MG63 (cell line): Measurements from ENCODE around the gene GALNT8. TPM values are rescaled to one million over a fixed set of nuclear protein-coding genes. Genes with fewer than 3 reads are reported as not detected.
"Not testable (repeated sequence)": the region's sequence is repeated elsewhere in the genome, so short reads cannot be mapped to it uniquely, and the experiment has no call there.

ENCODE experiments used
- DNase-seq: peaks from one replicate; pipeline ENCODE4 v3.0.0-alpha.2; 2020
- H3K27me3 ChIP-seq: fragments of 250-450 bp; sonication (Bioruptor Pico); 2 replicates; pipeline ENCODE4 v1.5.1; 2020; ENCODE audit warnings: mild to moderate bottlenecking, moderate library complexity
- H3K36me3 ChIP-seq: fragments of 250-450 bp; sonication (Bioruptor Pico); 2 replicates; pipeline ENCODE4 v1.5.1; 2020; ENCODE audit warnings: mild to moderate bottlenecking, moderate library complexity
- H3K4me3 ChIP-seq: fragments of 250-450 bp; sonication (Bioruptor Pico); 2 replicates; pipeline ENCODE4 v1.5.1; 2020; ENCODE audit warnings: mild to moderate bottlenecking, moderate library complexity
- H3K9me3 ChIP-seq: fragments of 250-450 bp; sonication (Bioruptor Pico); 2 replicates; pipeline ENCODE4 v1.5.1; 2020; ENCODE audit warnings: mild to moderate bottlenecking, moderate library complexity
- total RNA-seq: library from RNA; depleted of rRNA; stranded (reverse); fragments of >200 nt; shearing (Covaris generic); gene quantifications from 2 replicates; pipeline ENCODE4 v1.2.3, GENCODE V29; 2014; ENCODE audit warnings: low replicate concordance

The GALNT8 gene
- total RNA-seq, 1 experiment from 2014 or later = not detected

DNA sequence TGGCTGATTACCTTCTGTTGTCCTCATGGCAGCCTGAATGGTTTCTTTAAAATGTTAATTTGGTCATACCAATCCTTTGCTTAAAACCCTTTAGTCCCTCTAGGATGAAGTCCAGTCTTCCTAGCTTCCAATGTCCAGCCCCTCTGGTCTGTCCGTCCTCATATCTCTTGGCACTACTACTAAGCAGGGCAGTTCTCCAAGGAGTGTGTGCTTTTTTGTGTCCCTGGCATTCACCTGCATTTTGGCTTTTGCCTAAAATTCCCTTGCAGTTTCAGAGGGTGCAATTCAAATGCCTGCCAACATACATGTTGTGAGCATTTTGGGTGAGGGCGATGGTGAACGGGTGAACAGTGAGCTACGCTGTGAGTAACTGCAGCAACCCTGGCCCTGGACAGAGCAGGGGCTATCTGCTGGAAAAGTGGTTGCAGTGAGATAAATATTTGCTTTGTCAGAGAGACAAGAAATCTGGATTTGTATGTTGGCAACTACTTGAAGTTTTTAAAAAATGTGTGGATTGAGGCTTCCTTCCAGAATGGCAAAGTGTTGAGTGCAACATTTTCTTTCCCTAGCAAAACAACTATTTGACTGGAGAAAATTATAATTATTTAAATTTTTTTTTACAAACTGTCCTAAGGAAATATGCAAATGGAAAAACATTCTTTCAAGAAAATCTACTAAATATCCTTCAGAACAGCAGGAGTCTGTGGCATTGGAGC is 14.6 kb downstream of the GALNT8 start:
- DNase-seq = no peak

DNA sequence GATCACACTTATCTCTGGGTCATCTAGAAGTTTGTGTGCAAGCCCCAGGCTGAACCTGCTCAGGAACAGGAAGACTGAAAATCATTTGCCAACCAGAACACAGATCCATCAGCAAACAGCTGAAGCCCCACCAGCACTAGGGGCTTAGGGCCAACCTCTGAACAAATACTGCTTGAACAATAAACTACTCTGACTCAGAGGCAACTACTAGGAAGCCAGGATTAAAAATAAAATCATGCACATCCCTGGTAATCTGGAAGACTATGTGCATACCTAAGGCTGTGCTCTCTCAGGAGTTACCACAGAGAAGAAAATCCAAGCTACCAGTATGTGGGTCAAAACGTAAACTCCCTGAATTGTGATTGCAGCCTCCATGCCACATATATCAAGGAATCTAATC is 15.9 kb downstream of the GALNT8 start:
- no peaks in the 10 kb centered on the region for H3K9me3 ChIP-seq
- no peak overlapping the region for H3K4me3 ChIP-seq
- H3K27me3 ChIP-seq = peaks cover 7% of the 10 kb centered on the region
- DNase-seq = peak; percentile 17
- H3K36me3 ChIP-seq = no peaks in the 10 kb centered on the region

More for the DNA sequence above, 14.6 kb downstream of the GALNT8 start:
- H3K27me3 ChIP-seq = peaks cover 7% of the 10 kb centered on the region
- no peaks in the 10 kb centered on the region for H3K36me3 ChIP-seq
- no peak overlapping the region for H3K4me3 ChIP-seq
- no peaks in the 10 kb centered on the region for H3K9me3 ChIP-seq

DNA sequence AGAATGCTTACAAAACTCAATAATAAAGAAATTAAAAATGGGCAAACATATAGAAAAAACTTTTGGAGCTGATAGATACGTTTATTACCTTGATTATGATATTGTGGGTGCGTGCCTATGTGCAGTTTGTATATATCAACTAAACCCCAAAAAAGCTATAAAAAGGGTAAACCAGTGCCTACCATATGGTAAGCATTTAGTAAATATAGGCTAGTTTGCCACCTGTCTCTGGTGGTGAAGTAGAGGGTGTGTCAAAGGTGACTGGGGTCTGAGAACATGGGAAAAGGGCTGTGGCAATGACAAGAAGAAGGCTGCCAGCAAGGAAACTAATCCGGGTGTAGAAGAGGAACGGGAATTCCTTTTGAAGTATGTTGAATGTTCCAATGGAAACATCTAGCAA is 18.3 kb downstream of the GALNT8 start:
- Histone ChIP-seq H3K4me3 (no peak overlapping the region), H3K9me3 (no peaks in the 10 kb centered on the region), H3K27me3 (peaks cover 7% of the 10 kb centered on the region), H3K36me3 (no peaks in the 10 kb centered on the region)
- no peak for DNase-seq

DNA sequence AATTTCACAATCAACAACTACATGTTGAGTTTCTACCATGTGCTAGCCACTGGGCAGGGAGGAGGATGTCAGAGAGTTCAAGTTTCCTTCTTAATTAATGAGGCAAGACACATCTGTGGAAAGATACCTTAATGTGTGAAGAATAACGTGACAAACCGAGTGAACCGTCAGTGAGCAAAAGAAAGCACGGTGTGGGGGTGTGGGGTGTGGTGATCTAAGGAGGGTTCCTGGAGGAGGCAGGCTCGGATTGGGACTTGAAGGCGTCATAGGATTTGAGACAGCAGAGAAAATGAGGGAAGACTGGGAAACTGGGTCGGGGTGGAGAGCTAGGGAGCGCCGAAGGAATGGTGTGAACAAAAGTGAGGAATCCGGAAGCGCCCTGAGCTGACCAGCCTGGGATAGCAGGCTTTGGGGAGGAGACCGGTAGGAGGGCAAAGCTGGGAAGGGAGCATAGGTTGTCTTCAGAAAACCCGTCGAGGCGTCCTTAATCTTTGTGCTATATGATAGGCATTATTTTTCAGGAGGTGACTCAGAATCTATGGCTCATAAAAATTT is 22.3 kb downstream of the GALNT8 start:
- Histone ChIP-seq H3K27me3 (peaks cover 4% of the 10 kb centered on the region; the same call in 1 of the 2 replicates), H3K9me3 (no peaks in the 10 kb centered on the region), H3K4me3 (no peak overlapping the region), H3K36me3 (no peaks in the 10 kb centered on the region)
- no peak for DNase-seq

DNA sequence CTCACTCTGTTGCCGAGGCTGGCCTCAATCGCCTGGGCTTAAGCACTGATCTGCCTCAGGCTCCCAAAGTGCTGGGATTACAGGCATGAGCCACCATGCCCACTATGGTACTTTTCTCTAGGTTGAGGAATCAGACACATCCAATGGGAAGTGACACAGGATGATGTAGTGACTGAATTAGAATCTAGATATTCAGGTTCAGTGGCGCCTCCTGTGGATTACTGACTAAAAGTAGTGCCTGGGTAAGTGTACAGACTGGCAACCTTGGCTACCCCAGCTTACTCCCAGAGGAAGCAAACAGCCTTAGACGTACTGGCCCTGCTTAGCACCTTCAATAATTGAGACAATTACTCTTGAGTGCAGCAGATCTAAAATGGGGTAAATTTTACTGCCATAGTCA is 22.8 kb downstream of the GALNT8 start:
- Histone ChIP-seq H3K27me3 (peaks cover 4% of the 10 kb centered on the region; the same call in 1 of the 2 replicates), H3K9me3 (no peaks in the 10 kb centered on the region)
- no peak for DNase-seq

DNA sequence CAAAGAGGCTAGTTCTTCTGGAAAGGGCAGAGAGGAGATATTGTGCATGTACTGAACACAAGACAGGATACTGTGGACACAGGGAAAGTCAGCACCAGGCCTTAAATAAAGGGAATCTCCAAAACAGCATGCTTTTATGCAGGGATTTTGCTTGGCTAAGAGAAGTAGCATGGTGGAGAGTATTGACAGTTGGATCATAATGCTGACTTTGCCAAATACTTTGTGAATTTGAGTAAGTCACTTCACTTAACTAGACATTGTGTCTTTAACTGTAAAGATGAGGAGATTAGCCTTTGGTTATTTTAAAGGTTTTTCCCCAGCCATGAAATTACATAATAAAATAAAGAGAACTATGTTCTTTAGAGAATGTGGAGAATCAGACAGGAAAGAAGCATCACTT is 24.5 kb downstream of the GALNT8 start:
- no peak for DNase-seq
- H3K4me3 ChIP-seq = no peak overlapping the region
- no peaks in the 10 kb centered on the region for H3K36me3 ChIP-seq

More for the DNA sequence above, 22.8 kb downstream of the GALNT8 start:
- H3K4me3 ChIP-seq = no peak overlapping the region
- H3K36me3 ChIP-seq = no peaks in the 10 kb centered on the region

DNA sequence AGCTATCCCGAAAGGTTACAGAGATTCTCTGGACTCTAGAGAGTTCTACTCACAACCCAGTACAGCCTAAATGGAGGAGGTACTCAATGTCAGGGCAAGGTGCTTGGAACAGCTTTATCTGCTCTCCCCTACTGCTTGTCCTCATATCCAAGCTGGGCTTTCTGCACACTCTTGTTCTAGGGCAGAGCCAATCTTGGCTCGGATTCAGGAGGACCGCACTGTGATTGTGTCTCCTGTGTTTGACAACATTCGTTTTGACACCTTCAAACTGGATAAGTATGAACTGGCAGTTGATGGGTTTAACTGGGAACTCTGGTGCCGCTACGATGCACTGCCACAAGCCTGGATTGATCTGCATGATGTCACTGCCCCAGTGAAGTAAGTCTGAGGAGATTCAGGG is 25.0 kb downstream of the GALNT8 start:
- H3K27me3 ChIP-seq = no peaks in the 10 kb centered on the region; the same call in 1 of the 2 replicates

More for the DNA sequence above, 24.5 kb downstream of the GALNT8 start:
- Histone ChIP-seq H3K27me3 (no peaks in the 10 kb centered on the region; the same call in 1 of the 2 replicates), H3K9me3 (0 out of 2 replicates have a peak, but pooled peaks cover 2% of the 10 kb centered on the region)

DNA sequence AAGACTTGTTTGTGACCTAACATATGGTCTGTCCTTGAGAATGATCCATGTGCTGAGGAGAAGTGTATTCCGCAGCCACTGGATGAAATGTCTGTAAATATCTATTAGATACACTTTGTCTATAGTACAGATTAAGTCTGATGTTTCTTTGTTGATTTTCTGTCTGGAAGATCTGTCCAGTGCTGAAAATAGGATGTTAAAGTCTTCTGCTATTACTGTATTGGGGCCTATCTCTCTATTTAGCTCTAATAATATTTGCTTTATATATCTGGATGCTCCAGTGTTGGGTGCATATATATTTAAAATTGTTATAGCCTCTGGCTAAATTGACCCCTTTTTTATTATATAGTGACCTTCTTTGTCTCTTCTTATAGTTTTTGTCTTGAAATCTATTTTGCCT is 31.5 kb downstream of the GALNT8 start:
- H3K27me3 ChIP-seq, H3K4me3 ChIP-seq: not testable (repeated sequence)

More for the DNA sequence above, 25.0 kb downstream of the GALNT8 start:
- H3K9me3 ChIP-seq = 0 out of 2 replicates have a peak, but pooled peaks cover 2% of the 10 kb centered on the region
- H3K36me3 ChIP-seq = no peaks in the 10 kb centered on the region
- H3K4me3 ChIP-seq = no peak overlapping the region
- no peak for DNase-seq

DNA sequence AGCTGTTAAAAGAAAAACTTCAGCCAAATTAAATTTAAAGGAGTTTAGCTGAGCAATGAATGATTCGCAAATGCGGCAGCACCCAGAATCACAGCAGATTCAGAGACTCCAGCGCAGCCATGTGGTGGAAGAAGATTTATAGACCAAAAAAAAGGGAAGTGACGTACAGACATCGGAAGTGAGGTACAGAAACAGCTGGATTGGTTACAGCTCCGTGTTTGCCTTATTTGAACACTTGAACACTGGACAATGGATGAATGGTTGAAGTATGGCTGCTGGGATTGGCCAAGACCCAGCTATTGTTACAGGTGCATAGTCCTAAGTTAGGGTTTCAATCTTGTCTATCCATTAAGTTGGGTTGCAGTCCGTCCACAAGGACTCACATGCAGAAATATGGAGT is 42.6 kb downstream of the GALNT8 start:
- Histone ChIP-seq H3K9me3 (no peaks in the 10 kb centered on the region), H3K36me3 (no peaks in the 10 kb centered on the region), H3K4me3 (no peak overlapping the region), H3K27me3 (no peaks in the 10 kb centered on the region)
- DNase-seq = no peak

More for the DNA sequence above, 31.5 kb downstream of the GALNT8 start:
- DNase-seq, H3K9me3 ChIP-seq, H3K36me3 ChIP-seq: not testable (repeated sequence)

DNA sequence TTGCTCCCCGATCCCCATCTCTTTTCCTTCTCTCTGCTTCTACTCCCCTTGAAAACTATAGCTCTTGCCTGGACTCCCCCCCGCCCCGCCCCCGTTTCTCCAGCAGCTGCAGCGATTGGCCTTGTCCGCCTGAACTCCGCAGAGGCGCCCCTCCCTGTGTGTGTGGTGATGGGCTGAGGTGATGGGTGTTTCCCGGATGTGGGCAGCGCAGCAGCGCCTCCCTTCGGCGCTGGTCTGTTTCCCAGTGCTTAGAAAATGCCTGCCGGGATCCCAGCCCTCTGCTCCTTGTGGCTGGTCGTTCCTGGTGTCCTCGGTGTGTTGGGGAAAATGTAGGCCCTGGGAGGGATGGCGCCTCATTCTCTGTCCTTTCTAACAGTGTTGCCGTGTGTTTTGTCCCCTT is 43.3 kb downstream of the GALNT8 start:
- Histone ChIP-seq H3K27me3 (no peaks in the 10 kb centered on the region), H3K36me3 (no peaks in the 10 kb centered on the region), H3K9me3 (no peaks in the 10 kb centered on the region), H3K4me3 (no peak overlapping the region)
- no peak for DNase-seq

DNA sequence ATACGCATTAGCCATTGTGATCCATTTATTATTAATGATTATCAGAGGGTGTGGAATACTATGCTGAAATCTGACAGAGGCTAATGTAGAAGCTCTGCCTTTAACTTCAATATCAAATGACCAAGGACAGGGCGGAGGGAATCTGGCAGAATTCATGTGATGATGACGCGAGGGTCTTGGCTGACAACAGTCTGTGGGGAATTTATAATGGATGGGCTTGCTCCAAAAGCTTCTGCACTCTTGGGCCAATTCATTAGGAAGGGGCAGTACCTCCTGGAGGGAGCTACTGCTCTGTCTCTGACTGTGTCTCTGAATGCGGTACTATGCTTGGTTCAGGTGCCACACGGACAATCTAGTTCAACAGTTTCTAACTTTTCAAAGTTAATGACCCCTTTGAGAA is 46.2 kb downstream of the GALNT8 start:
- H3K36me3 ChIP-seq = no peaks in the 10 kb centered on the region

DNA sequence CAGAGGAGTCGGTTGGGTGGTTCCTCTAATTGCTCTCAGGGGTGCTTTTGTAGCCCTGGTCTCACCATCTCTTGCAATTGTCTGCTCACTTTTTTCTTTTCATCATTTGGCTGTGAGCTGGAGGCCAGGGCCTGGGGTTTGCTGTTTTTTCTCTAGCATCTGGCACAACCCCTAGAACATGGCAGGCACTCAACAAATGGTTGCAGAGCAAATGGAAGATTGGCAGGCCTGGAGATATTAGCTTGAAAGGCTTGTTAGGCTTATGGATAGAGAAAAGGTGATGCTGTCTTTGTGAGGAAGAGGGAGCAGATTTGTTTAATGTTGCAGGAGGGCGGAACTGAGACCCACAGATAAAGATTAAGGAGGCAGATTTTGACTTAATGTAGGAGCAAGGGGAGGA is 47.0 kb downstream of the GALNT8 start:
- Histone ChIP-seq H3K4me3 (no peak overlapping the region), H3K9me3 (no peaks in the 10 kb centered on the region), H3K27me3 (no peaks in the 10 kb centered on the region), H3K36me3 (no peaks in the 10 kb centered on the region)
- DNase-seq = no peak

More for the DNA sequence above, 46.2 kb downstream of the GALNT8 start:
- Histone ChIP-seq H3K9me3 (no peaks in the 10 kb centered on the region), H3K4me3 (no peak overlapping the region), H3K27me3 (no peaks in the 10 kb centered on the region)
- no peak for DNase-seq

DNA sequence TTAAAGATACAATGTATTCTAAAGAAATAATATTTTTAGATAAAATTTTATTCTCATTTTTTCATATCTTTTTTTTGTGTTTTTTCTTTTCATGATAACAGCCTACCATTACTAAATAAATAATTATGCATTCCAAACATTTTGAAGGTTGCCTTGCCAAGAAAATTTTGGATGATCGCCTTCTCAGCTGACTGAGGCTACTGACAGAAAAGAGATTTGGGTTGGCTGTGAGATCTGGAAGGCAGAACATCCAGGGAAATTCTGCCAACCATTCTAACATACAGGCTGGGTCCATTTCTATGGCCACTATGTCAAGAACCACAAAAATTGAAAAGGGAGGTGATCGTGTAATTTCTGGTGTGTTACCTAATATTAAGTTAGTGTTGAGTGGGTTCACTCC is 48.1 kb downstream of the GALNT8 start:
- Histone ChIP-seq H3K27me3 (no peaks in the 10 kb centered on the region), H3K36me3 (no peaks in the 10 kb centered on the region), H3K4me3 (no peak overlapping the region), H3K9me3 (no peaks in the 10 kb centered on the region)
- DNase-seq = no peak

DNA sequence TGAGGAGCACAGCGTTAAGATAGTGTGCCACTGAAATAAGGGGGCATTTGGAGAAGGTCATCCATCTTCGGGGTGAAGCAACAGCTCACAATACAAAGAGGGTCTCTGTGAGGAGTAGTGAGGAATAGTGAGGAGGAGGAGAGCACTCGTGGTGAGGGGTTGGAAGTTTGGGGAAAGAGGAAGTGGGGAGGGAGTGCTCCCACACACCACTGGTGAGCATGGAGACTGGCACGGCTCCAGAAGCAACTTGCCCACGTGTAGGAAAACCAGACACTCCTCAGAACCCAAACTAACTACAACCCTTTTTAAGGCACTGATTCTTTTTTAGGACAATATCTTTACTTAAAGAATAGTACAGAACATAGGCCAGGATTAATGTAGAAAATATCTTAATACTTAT is 48.9 kb downstream of the GALNT8 start:
- no peak for DNase-seq
- H3K4me3 ChIP-seq = no peak overlapping the region
- no peaks in the 10 kb centered on the region for H3K27me3 ChIP-seq
- H3K9me3 ChIP-seq = no peaks in the 10 kb centered on the region
- no peaks in the 10 kb centered on the region for H3K36me3 ChIP-seq

DNA sequence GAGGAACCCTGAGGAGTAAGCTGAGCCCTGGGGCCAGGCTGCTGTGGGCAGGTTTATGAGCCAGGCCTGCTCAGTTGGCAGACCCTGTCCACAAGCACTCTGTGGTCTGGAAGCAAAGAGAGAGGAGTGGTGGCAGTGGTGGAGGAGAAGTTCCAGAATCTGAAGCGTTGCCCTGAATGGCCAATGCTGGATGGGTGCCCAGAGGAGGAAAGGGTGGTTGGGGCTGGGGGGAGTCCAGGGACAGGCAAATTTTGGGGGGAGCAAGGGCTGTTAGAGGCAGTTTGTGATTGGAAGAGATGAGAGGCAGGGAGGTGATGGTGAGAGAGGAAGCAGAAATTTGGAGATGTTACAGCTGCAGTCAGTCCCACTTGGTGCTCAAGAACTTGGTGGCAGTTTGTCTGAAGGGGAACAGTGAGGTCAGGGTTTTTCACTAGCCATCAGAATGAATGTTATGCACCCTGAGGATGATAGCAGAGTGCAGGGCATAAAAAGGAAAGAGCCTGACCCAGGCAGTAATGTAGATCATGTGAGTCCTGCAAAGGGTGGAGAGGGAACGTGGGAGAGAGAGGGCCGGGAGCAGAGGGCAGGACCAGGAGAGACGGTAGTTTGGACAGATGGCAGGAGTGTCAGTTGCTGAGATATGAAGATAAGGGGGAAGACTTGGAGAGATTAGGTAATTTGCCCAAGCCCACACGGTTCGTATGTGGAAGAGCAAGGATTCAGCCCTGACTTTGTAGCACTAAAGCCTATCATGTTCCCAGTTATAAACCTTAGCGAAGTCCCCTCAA is 51.2 kb downstream of the GALNT8 start:
- Histone ChIP-seq H3K27me3 (peaks cover 13% of the 10 kb centered on the region), H3K36me3 (no peaks in the 10 kb centered on the region), H3K9me3 (no peaks in the 10 kb centered on the region), H3K4me3 (no peak overlapping the region)
- DNase-seq = no peak

DNA sequence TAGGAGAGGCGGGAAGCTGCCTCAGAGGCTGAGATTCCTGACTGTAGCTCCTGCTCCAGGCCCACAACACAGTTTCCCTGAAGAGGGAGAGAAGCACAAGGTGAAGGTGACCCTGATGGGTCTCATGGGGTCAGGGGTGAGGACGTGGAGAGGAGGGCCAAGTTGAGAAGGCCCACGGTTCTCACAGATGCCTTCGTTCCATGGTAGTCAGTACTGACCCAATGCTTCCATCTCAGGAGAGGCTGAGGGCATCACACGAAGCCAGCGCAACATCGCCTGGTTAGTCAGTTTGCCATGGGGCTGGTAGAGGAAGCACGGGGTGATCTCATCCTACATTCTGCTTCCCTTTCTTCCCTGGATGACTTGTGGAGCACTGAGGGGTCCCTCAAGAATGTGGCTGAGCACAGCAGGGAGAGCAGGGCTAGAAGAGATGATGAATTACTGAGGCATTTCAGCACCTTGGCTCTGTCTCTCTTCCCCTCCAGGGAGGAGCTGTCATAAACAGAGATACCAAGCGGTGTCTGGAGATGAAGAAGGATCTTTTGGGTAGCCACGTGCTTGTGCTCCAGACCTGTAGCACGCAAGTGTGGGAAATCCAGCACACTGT is 51.9 kb downstream of the GALNT8 start:
- Histone ChIP-seq H3K4me3 (no peak overlapping the region), H3K9me3 (no peaks in the 10 kb centered on the region), H3K27me3 (peaks cover 16% of the 10 kb centered on the region), H3K36me3 (no peaks in the 10 kb centered on the region)
- no peak for DNase-seq

DNA sequence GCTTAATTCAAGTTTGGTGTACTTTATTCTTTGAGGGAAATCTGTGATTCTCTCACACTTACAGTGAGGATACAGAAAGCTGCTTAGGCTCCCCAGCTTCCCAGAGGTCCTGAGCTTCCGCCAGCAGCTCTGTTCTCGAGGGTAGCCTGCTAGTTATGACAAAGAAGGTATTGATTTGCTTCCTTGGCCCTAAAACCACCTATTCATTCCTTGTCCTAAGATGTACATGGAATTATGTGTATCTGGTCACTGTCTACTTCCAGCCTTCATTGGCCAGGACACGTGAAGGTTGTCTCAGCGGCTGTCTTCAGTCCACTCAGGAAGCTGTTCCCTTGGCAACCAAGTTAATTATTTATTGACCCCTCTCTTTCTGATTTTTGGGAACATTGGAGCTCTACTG is 55.7 kb downstream of the GALNT8 start:
- Histone ChIP-seq H3K27me3 (peaks cover 18% of the 10 kb centered on the region), H3K9me3 (no peaks in the 10 kb centered on the region), H3K4me3 (no peak overlapping the region), H3K36me3 (no peaks in the 10 kb centered on the region)
- no peak for DNase-seq
